A549 treated with Mapracorat at 1 μM for 4 hours (cell line): ENCODE data around the gene NUTM2F. TPM values are rescaled to one million over a fixed set of nuclear protein-coding genes. Genes with fewer than 3 reads are reported as not detected.

Source experiments
- total RNA-seq: library from RNA; stranded (reverse); fragments of 200-300 nt; extraction: Qiagen RNA extraction; gene quantifications from 5 replicates; pipeline ENCODE4 v1.2.3, GENCODE V29; 2022

NUTM2F gene, protein sequence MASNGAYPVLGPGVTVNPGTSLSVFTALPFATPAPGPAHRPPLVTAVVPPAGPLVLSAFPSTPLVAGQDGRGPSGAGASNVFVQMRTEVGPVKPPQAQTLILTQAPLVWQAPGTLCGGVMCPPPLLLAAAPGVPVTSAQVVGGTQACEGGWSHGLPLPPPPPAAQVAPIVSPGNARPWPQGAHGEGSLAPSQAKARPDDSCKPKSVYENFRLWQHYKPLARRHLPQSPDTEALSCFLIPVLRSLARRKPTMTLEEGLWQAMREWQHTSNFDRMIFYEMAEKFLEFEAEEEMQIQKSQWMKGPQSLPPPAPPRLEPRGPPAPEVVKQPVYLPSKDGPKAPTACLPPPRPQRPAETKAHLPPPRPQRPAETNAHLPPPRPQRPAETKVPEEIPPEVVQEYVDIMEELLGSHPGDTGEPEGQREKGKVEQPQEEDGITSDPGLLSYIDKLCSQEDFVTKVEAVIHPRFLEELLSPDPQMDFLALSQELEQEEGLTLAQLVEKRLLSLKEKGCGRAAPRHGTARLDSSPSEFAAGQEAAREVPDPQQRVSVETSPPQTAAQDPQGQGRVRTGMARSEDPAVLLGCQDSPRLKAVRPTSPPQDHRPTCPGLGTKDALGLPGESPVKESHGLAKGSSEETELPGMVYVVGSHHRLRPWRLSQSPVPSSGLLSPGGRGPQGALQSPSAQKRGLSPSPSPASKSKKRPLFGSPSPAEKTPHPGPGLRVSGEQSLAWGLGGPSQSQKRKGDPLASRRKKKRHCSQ
- total RNA-seq: 0.06 to 0.07 TPM in 2 of 5 replicates, not detected in the others

DNA sequence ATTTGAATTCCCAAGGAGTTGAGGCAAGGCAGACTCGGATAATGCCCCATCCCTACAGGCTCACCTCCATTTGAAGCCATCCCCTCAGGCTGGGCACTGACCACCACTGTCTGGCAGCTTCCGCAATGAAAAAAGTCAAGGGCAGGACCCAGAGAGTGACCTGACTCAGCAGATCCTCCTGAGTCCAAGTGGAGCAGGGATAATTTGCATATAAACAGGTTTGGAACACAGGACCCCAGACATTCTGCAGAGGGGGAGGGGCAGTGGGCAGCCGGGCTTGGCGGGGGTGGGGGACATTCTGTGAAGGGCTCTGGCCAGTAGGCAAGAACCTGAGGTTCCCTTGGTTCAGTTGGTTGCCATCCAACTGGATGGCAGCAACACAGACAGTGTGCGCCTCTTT is at the start of gene NUTM2F:
TSS of gene NUTM2F (minus strand) at position 101 of the 400 bp plus-strand sequence. CDS start at position 80, 21 bp downstream.

Other genes with a start within 250 kb of the NUTM2F start
- 3.8 to 4.5 TPM (median 4.4 TPM) in 5 replicates for gene PTPDC1, start 244.2 kb downstream of the NUTM2F start, total RNA-seq
- 1.3 to 1.8 TPM (median 1.7 TPM) in 5 replicates for gene ZNF169, start 69.3 kb downstream of the NUTM2F start, total RNA-seq
- 0.46 to 0.93 TPM (median 0.70 TPM) in 5 replicates for gene PCAT7, start 226.4 kb upstream of the NUTM2F start, total RNA-seq